ENCODE measurements around the gene TRAF3IP1. TPM values are rescaled to one million over a fixed set of nuclear protein-coding genes. Genes with fewer than 3 reads are reported as not detected.

Gene TRAF3IP1
- total RNA-seq, 4 donors from 2014 or later: 12.6 to 41.8 (median 27.6) TPM

DNA sequence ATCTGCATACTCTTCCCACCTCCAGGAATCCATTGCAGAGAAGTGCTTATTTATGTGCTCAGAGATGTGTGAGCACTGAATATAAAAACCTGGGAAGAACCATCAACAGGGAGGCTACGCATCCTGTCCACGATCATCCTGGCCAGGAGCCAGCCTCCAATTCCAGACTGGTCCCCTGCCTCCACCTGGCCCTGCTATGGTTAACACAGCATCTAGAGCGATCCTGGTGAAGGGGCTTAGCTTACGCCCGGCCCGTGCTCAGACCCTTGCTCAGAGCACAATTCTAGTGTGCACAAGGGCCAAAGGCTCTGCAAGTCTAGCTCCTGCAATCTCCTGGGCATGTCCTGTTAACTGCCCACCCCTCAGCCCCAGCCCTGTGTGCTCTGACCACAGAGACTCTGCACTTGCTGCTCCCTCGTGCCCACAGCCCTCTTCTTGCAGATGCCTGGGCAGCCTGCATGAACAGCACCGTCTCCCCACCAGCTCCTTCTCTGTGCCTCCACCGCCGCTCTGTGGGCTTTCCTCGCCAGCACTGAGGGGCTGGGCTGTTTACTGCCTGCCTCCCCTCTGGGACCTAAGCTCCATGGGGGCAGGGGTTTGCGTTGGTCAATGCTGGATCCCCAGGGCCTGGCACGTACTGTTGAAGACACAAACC, 38.4 kb upstream of the TRAF3IP1 start:
- no peak for DNase-seq
- intact Hi-C loops (cut with DNase I; ENCODE audit: low total_unique reads): no loop called here
- H3K4me1 ChIP-seq: peaks cover 5 to 7% of the 10 kb centered on the region in 2 donors
- H3K9me3 ChIP-seq: no peaks in the 10 kb centered on the region
- H3K36me3 ChIP-seq: no peaks in the 10 kb centered on the region
- H3K27me3 ChIP-seq: no peaks in the 10 kb centered on the region
- TF ChIP-seq, protein P1, sequence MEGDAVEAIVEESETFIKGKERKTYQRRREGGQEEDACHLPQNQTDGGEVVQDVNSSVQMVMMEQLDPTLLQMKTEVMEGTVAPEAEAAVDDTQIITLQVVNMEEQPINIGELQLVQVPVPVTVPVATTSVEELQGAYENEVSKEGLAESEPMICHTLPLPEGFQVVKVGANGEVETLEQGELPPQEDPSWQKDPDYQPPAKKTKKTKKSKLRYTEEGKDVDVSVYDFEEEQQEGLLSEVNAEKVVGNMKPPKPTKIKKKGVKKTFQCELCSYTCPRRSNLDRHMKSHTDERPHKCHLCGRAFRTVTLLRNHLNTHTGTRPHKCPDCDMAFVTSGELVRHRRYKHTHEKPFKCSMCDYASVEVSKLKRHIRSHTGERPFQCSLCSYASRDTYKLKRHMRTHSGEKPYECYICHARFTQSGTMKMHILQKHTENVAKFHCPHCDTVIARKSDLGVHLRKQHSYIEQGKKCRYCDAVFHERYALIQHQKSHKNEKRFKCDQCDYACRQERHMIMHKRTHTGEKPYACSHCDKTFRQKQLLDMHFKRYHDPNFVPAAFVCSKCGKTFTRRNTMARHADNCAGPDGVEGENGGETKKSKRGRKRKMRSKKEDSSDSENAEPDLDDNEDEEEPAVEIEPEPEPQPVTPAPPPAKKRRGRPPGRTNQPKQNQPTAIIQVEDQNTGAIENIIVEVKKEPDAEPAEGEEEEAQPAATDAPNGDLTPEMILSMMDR (IDR thresholded peaks at IDR 0.05): no peak
- no peak for TF ChIP-seq POLR2A (IDR thresholded peaks at IDR 0.05)
- no peak overlapping the region for H3K27ac ChIP-seq
- H3K4me3 ChIP-seq: no peak overlapping the region

DNA sequence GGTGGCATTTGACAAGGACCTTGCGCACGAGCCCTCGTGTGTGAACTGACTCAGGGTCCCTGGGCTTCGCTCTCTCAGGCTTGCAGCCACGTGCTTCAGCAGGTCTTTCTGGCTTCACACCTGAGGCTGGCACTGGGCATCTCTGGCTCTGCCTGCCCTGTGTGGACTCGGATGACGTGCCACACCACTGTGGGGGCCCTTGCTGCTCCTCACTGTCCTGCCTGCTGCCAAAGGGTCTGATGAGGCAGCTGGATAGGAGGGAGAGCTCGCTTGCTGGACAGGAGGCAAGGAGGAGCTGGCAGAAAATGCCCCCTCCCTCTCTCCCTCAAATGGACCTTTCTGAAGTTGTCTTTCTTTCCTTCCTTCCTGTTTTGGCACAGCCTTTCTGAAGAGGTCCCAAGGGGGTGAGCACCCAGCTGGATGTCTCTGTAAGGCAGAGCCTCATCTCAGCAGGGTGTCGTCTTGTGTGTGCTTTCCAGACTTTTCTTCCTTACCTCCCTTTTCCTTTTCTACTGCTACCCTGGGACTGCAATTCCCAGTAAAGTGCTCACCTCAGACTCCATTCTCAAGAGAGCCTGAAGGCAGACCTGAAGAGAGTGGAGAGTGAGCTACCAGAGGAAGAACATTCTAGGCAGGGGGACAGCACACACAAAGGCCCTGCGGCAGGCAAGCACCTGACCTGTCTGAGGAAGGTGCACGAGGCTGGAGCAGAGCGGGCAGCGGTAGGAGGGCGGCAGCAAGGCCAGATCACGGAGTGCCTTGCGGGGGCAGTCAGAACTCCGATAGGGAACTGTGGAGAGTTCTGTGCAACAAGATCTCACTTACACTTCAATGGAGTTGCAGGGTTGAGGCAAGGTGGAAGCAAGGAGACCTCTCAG, 37.2 kb upstream of the TRAF3IP1 start:
- no peaks in the 10 kb centered on the region for H3K27me3 ChIP-seq
- peaks cover 12 to 13% of the 10 kb centered on the region in 2 donors for H3K4me1 ChIP-seq
- H3K9me3 ChIP-seq: no peaks in the 10 kb centered on the region
- intact Hi-C loops (cut with DNase I; ENCODE audit: low total_unique reads): no loop called here
- no peak for DNase-seq
- no peak for TF ChIP-seq POLR2A (IDR thresholded peaks at IDR 0.05)
- TF ChIP-seq, protein P1 (IDR thresholded peaks at IDR 0.05): no peak
- H3K36me3 ChIP-seq: no peaks in the 10 kb centered on the region
- no peak overlapping the region for H3K27ac ChIP-seq
- H3K4me3 ChIP-seq: no peak overlapping the region

DNA sequence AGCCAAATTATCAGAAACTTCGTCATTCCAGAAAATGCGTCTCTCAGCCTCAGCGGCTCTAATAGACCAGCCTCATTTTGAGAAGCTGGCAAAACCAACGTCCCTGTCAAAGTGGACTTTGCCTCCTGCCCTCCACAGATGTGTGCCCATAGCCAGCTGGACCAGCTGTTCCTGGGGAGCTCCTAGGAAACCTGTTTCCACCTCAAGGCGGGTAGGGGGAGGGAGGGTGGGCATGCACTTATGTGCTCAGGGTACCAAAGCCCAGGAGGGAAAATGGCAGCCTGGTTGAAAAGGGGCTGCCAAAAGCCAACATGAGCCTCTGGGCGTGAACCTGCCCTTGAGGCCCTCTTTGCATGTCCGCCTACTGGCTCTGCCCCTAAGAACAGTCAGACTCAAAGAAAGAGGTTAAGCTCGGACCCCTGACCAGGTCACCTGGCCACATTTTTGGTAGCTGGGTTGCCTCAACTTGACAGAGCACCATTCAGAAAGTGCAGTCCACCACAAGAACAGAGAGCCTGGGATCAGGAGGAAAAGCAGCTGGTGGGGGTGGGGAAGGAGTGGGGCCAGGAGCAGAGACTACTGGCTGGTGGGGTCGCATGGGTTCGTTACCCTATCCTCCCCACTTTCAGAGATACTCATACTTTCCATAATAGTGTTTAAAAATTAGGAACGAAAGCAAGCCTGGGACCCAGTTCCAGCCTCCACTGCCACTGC, 35.4 kb upstream of the TRAF3IP1 start:
- H3K4me1 ChIP-seq: peaks cover 12 to 13% of the 10 kb centered on the region in 2 donors
- no peak overlapping the region for H3K4me3 ChIP-seq

DNA sequence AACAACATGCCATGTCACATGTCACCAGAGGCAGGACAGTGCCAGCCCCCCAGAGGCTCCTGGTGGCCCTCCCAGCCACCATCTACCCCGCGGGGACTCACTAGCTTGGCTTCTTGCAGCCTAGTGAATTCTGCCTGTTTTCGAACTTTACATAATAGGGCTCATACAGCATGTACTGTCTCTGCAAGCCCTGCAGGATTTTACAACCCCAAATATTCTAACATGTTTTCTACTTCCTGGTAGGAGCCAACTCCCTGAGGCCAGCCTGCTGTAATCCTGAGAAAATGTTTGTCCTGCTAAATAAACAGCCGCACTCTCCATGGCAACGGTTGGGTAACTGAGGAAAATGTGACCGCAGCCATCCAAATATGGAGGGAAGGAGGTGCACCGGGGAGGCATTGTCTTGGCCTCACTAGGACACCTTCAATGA, 34.6 kb upstream of the TRAF3IP1 start:
- Histone ChIP-seq H3K27me3 (no peaks in the 10 kb centered on the region), H3K27ac (peak overlapping the region; percentile 87 to 96), H3K4me3 (no peak overlapping the region), H3K9me3 (no peaks in the 10 kb centered on the region), H3K36me3 (no peaks in the 10 kb centered on the region), H3K4me1 (peaks cover 12 to 13% of the 10 kb centered on the region in 2 donors)
- TF ChIP-seq, protein P1 (IDR thresholded peaks at IDR 0.05): peak in 1 of 4 experiments; percentile 4
- peak in 1 of 2 donors; percentile 21 for TF ChIP-seq POLR2A (IDR thresholded peaks at IDR 0.05)
- DNase-seq: peak; percentile 86 to 88
- intact Hi-C loops (cut with DNase I; ENCODE audit: low total_unique reads): no loop called here

More for the DNA sequence above, 35.4 kb upstream of the TRAF3IP1 start:
- Histone ChIP-seq H3K27me3 (no peaks in the 10 kb centered on the region), H3K9me3 (no peaks in the 10 kb centered on the region), H3K36me3 (no peaks in the 10 kb centered on the region), H3K27ac (peak overlapping the region; percentile 70 to 96)
- no peak for DNase-seq
- TF ChIP-seq, protein P1 (IDR thresholded peaks at IDR 0.05): no peak
- no peak for TF ChIP-seq POLR2A (IDR thresholded peaks at IDR 0.05)
- intact Hi-C loops (cut with DNase I; ENCODE audit: low total_unique reads): no loop called here

All from uterus (tissue), 4 donors.